Left lobe of liver (tissue), 2 donors: ENCODE data around the gene ZNF486. TPM values are rescaled to one million over a fixed set of nuclear protein-coding genes. Genes with fewer than 3 reads are reported as not detected.
"Not testable (repeated sequence)": the region's sequence is repeated elsewhere in the genome, so short reads cannot be mapped to it uniquely, and the experiment has no call there.

Experiments
- ATAC-seq: fragments of 200-7000 bp; cut with Tn5 transposase; one replicate; pipeline ENCODE4 v1.9.1; 2020; ENCODE audit warnings: mild to moderate bottlenecking, moderate library complexity
- DNase-seq: peaks from one replicate; pipeline ENCODE4 v3.0.0-alpha.2; 2020; ENCODE audit warnings: low spot score
- total RNA-seq: library from RNA; stranded (reverse); gene quantifications from one replicate; pipeline ENCODE4 v1.2.1, GENCODE V29; 2021
- donor health status: DM: no; HTN: no; CAD: no; lungs with moderate emphysema.
- donor health status: DM: no; HTN: yes; CAD: no.

ZNF486 gene
- total RNA-seq, 1 donor from 2014 or later, result 0.70 TPM

DNA sequence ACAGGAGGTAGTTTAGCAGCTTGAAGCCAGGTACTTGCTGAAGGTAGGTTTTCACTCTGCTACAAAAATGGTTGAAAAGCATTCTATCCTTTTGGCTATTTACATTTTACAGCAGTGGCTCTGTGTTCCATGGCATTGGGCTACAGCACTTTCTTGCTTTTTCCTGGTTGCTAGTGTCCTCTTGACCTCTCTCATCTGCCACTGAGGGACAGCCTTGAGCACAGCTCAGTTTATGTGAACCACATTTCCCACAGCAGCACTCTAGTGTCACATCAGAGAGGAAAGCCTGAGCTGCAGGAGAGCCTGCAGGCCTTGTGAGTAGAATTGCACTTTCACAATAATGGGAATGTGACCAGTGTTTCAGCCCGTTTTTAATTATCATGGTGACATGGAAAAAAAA, 54.6 kb downstream of the ZNF486 start:
- not testable (repeated sequence) for ATAC-seq, DNase-seq

DNA sequence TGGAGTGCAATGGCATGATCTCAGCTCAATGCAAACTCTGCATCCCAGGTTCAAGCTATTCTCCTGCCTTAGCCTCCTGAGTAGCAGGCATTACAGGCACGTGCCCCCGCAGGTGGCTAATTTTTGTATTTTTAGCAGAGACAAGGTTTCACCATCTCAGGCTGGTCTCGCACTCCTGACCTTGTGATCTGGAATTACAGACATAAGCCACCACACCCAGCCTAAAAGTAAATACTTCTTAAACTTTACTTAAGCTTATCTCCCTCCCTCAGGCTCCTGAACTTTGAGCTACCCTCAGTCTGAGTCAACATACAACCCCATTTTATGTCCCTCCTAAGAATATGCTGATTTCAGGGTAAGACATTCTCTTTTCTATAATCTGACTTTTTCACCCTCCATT, 66.1 kb downstream of the ZNF486 start:
- DNase-seq (no peak), ATAC-seq (no peak)

DNA sequence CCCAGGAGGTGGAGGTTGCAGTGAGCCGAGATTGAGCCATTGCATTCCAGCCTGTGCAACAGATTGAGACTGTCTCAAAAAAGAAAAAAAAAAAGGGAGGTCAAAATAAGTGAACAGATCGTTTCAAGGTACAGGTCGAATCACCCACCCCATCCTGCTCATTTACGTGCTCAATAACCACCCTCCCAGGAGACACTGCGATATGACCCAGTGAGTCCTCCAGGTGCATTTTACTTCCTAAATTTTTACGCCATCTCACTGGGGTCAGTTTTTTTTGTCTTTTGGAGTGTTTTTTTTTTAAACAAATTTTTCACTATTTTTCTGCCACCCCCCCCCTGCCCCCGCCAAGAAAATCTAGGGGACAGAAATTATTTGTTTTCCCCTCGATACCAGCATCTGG, 68.1 kb downstream of the ZNF486 start:
- ATAC-seq, result no peak

DNA sequence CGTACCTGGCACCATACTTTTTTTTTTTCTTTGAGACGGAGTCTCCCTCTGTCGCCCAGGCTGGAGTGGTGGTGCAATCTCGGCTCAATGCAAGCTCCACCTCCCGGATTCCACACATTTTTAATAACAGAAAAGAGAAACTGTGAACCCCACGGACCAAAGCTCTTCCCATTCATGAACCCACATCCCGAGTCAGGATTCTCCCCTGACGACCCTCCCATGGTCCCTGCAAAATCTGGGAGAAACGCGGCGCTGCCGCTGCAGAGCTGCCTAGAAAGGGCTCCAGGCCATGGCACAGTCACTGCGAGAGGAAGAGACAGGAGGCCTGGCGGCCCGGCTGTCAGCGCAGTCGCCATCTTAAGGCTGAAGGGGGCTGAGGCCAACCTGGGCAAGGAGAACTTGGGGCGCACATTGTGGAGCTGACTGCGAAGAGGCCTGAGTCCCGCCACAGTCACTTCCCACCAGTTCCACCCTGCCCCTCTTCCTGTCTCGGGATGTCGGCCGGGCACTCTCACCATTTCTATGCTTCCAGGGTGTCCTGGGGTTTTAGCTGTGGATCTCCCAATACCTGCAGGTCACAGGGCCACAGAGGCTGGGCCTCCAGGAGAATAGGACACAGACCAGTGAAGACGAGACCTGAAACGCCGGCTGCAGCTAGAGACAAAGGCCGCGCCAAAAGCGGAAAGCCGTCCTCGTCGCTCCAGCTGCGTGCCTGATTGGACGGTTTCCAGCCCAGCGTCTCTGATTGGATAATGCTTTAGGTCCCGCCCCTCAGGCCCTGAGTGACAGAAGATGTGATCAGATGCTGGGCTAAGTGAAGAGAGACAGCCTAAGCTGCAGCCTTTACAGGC, 71.0 kb downstream of the ZNF486 start:
- DNase-seq (peak; percentile 69), ATAC-seq (peak; percentile 71)

More for the DNA sequence above, 68.1 kb downstream of the ZNF486 start:
- DNase-seq, result no peak

DNA sequence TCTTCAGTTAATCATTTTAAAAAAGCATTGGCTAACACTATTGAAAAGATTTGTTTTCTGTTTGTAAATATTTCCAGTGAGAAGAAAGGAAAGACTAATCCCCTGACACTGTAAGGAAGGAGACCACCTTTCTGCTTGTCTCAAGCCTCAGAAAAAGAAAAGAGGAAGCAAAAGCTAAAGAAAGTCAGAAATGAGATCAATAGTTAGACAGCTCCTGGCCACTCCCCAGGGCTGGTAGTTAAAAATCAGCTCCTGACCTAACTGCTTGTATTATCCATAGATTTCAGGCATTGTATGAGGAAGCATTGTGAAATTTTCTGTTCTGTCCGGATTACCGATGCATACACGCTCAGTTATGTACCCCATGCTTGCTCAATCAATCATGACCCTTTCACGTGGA, 76.6 kb downstream of the ZNF486 start:
- DNase-seq, result no peak
- no peak for ATAC-seq

DNA sequence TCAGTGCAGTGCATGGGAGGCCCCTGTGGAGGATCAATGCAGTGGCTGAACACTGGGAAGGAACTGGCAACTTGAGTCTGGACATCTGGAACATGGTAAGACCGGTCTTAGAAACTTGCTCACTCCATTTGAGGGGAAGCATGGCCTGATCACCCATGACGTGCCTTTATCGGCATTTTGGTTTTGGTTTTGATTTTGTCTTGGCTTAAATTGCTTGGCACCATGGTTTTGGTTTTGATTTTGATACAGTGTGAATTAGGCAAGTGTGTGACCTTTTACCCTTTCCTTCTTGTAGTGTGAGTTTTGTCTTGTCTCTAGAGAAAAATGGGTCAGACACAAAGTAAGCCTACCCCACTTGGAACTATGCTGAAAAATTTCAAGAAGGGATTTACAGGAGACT, 77.3 kb downstream of the ZNF486 start:
- ATAC-seq (no peak), DNase-seq (no peak)

DNA sequence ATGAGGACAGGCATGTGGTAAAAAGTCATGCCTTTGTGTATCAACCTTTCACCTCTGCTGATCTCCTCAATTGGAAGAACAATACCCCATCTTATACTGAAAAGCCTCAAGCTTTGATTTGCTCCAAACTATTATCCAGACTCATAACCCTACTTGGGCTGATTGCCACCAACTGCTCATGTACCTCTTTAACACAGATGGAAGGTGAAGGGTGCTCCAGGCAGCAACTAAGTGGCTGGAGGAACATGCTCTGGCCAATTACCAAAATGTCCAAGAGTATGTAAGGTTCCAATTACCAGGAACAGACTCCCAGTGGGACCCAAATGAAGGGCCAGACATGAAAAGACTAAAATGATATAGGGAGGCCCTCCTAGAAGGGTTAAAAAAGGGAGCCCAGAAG, 78.3 kb downstream of the ZNF486 start:
- DNase-seq (no peak), ATAC-seq (no peak)

DNA sequence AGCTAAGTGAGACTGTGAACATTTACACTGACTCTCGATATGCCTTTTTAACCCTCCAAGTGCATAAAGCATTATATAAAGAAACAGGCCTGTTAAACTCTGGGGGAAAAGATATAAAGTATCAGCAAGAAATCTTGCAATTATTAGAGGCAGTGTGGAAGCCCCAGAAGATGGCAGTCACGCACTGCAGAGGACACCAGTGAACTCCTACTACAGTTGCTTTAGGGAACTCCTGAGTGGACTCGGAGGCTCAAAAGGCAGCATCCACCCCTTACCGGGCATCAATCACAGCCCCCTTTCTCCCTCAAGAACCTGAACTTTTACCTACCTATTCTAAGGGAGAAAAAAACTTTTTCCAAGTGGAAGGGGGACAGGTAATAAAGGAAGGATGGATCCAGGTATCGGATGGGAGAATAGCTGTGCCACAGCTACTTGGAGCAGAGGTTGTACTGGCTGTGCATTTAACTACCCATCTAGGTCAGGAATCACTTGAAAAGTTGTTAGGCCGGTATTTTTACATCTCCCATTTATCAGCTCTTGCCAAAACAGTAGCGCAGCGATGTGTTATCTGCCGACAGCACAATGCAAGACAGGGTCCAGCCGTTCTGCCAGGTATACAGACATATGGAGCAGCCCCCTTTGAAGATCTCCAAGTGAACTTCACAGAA, 80.1 kb downstream of the ZNF486 start:
- DNase-seq (no peak), ATAC-seq (no peak)

DNA sequence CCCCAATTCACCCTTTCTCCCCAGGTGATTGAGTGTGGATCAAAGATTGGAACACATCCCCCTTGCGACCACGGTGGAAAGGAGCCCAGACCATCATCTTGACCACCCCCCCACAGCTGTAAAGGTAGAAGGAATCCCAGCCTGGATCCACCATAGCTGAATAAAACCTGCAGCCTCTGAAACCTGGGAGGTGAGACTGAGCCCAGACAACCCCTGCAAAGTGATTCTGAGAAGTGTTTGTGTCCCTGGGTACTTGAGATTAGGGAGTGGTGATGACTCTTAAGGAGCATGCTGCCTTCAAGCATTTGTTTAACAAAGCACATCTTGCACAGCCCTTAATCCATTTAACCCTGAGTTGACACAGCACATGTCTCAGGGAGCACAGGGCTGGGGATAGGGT, 81.2 kb downstream of the ZNF486 start:
- not testable (repeated sequence) for DNase-seq, ATAC-seq

Other genes starting within 250 kb of the ZNF486 start
- gene ZNF682, start 127.7 kb upstream of the ZNF486 start, total RNA-seq, result 2.8 TPM
- gene ZNF90, start 89.2 kb upstream of the ZNF486 start, total RNA-seq, result 0.43 TPM